H1 (cell line): ENCODE results near the gene POLE3. TPM values are rescaled to one million over a fixed set of nuclear protein-coding genes. Genes with fewer than 3 reads are reported as not detected.
"Not testable (repeated sequence)": the region's sequence is repeated elsewhere in the genome, so short reads cannot be mapped to it uniquely, and the experiment has no call there.

ENCODE experiments used
- CTCF ChIA-PET: fragments of 300-600 bp; sonication (Branson Sonifier 250); formaldehyde crosslinking; loops from one replicate; lab custom pipeline; 2021; ENCODE audit not compliant: partially characterized antibody; lab: Charles Lee
- POLR2A ChIA-PET: fragments of 300-600 bp; sonication (Branson Sonifier 250); formaldehyde crosslinking; loops from one replicate; lab custom pipeline; 2021; ENCODE audit warnings: inconsistent platforms; ENCODE audit not compliant: partially characterized antibody; lab: Charles Lee
- DNase-seq, 2 experiments: peaks; one replicate each; pipeline versions ENCODE4 v3.0.0 to v3.0.0-alpha.2; 2010 to 2022; ENCODE audit warnings: low spot score in 2 of 2, low read depth in 1 of 2, mixed read lengths in 1 of 2
- FAIRE-seq: peaks from 2 replicates; lab custom pipeline; 2011; peaks lifted over from hg19 to GRCh38; lab: Jason Lieb, UNC
- H2AFZ ChIP-seq: 2 replicates; pipeline ENCODE4 v1.8.1; 2012; ENCODE audit warnings: low read length, inconsistent platforms
- H2AK5ac ChIP-seq: 2 replicates; pipeline ENCODE4 v1.6.1; 2013; ENCODE audit warnings: low read depth, low read length
- H2BK120ac ChIP-seq: replicated peaks from 2 replicates; pipeline ENCODE3; 2013; ENCODE audit warnings: low read depth, low read length, inconsistent platforms
- H2BK12ac ChIP-seq: 2 replicates; pipeline ENCODE4 v1.6.1; 2013; ENCODE audit warnings: low read depth, low read length
- H2BK15ac ChIP-seq: 2 replicates; pipeline ENCODE4 v1.6.1; 2013; ENCODE audit warnings: low read length
- H2BK20ac ChIP-seq: 2 replicates; pipeline ENCODE4 v1.6.1; 2013; ENCODE audit warnings: low read length
- H2BK5ac ChIP-seq: 2 replicates; pipeline ENCODE4 v1.6.1; 2013; ENCODE audit warnings: low read depth, low read length
- H3K14ac ChIP-seq: 2 replicates; pipeline ENCODE4 v1.6.1; 2013; ENCODE audit warnings: inconsistent platforms; ENCODE audit not compliant: insufficient read length
- H3K18ac ChIP-seq: 2 replicates; pipeline ENCODE4 v1.6.1; 2013; ENCODE audit warnings: low read length; ENCODE audit errors: extremely low read depth
- H3K23ac ChIP-seq: 2 replicates; pipeline ENCODE4 v1.6.1; 2013; ENCODE audit warnings: inconsistent platforms; ENCODE audit not compliant: insufficient read length
- H3K23me2 ChIP-seq: 2 replicates; pipeline ENCODE4 v1.6.1; 2013; ENCODE audit warnings: low read depth, low read length
- H3K27ac ChIP-seq: 2 replicates; pipeline ENCODE4 v1.6.1; 2011; ENCODE audit warnings: low read depth, low read length, inconsistent platforms
- H3K27me3 ChIP-seq, 4 experiments: replicated peaks in 1 of 4; 1 replicate in 1 of 4; 2 replicates in 3 of 4; pipeline versions ENCODE4 v1.6.1 to v1.8.1; 2011 to 2013; ENCODE audit warnings: low read length in 3 of 4, mild to moderate bottlenecking in 3 of 4, inconsistent platforms in 2 of 4, mixed read lengths in 2 of 4, moderate library complexity in 1 of 4; ENCODE audit not compliant: control insufficient read depth in 3 of 4, insufficient read depth in 3 of 4; ENCODE audit errors: extremely low read depth in 1 of 4
- H3K36me3 ChIP-seq, 4 experiments: 2 replicates each; pipeline versions ENCODE4 v1.6.1 to v1.8.1; 2011 to 2013; ENCODE audit warnings: mild to moderate bottlenecking in 4 of 4, low read length in 3 of 4, moderate library complexity in 2 of 4, control low read depth in 1 of 4, inconsistent platforms in 1 of 4; ENCODE audit not compliant: insufficient read depth in 4 of 4, control insufficient read depth in 2 of 4
- H3K4ac ChIP-seq: replicated peaks from 2 replicates; pipeline ENCODE3; 2013; ENCODE audit warnings: low read length, low read depth, mixed read lengths, inconsistent platforms; ENCODE audit not compliant: insufficient read length
- H3K4me1 ChIP-seq, 4 experiments: replicated peaks in 1 of 4; 1 replicate in 1 of 4; 2 replicates in 3 of 4; pipeline versions ENCODE4 v1.6.1 to v1.8.1; 2011 to 2013; ENCODE audit warnings: low read length in 3 of 4, inconsistent platforms in 2 of 4, mixed read lengths in 1 of 4; ENCODE audit not compliant: insufficient read depth in 4 of 4, control insufficient read depth in 3 of 4
- H3K4me2 ChIP-seq, 2 experiments: 2 replicates each; pipeline versions ENCODE4 v1.6.1 to v1.8.1; 2011 to 2013; ENCODE audit warnings: low read depth in 2 of 2, low read length in 2 of 2, control low read depth in 1 of 2, inconsistent platforms in 1 of 2, mild to moderate bottlenecking in 1 of 2; ENCODE audit not compliant: insufficient read depth in 1 of 2
- H3K4me3 ChIP-seq, 4 experiments: fragments of 200-600, 300-600 bp in 1 of 4; sonication (generic), shearing (Covaris generic), sonication (Bioruptor Twin) in 1 of 4; 2 replicates each; pipeline versions ENCODE4 v1.5.1 to v1.8.1; 2011 to 2016; ENCODE audit warnings: low read length in 4 of 4, low read depth in 3 of 4, control low read depth in 2 of 4, inconsistent platforms in 2 of 4, mild to moderate bottlenecking in 2 of 4, mixed read lengths in 1 of 4, moderate library complexity in 1 of 4; ENCODE audit not compliant: insufficient read depth in 2 of 4; ENCODE audit errors: extremely low read depth in 1 of 4
- H3K56ac ChIP-seq: replicated peaks from 2 replicates; pipeline ENCODE3; 2013; ENCODE audit warnings: low read depth, mild to moderate bottlenecking, mixed read lengths, low read length, inconsistent platforms; ENCODE audit not compliant: insufficient read length
- H3K79me1 ChIP-seq: 2 replicates; pipeline ENCODE4 v1.6.1; 2013; ENCODE audit warnings: low read depth, low read length, control low read depth
- H3K79me2 ChIP-seq, 2 experiments: 2 replicates each; pipeline versions ENCODE4 v1.6.1 to v1.8.1; 2012 to 2013; ENCODE audit warnings: low read length in 2 of 2, mild to moderate bottlenecking in 2 of 2, inconsistent platforms in 1 of 2; ENCODE audit not compliant: insufficient read depth in 2 of 2, control insufficient read depth in 1 of 2
- H3K9ac ChIP-seq, 4 experiments: replicated peaks in 1 of 4; 1 replicate in 1 of 4; 2 replicates in 3 of 4; pipeline versions ENCODE4 v1.6.1 to v1.8.1; 2011 to 2013; ENCODE audit warnings: low read depth in 3 of 4, low read length in 3 of 4, control low read depth in 2 of 4, mild to moderate bottlenecking in 2 of 4, moderate library complexity in 2 of 4, inconsistent platforms in 1 of 4; ENCODE audit errors: extremely low read depth in 1 of 4
- H3K9me3 ChIP-seq, 2 experiments: 2 replicates each; pipeline versions ENCODE4 v1.6.1 to v1.8.1; 2012 to 2013; ENCODE audit warnings: mild to moderate bottlenecking in 2 of 2, moderate library complexity in 2 of 2, control low read depth in 1 of 2, inconsistent platforms in 1 of 2, low read depth in 1 of 2, low read length in 1 of 2, mixed read lengths in 1 of 2; ENCODE audit not compliant: insufficient read depth in 2 of 2
- H4K20me1 ChIP-seq, 2 experiments: replicated peaks in 1 of 2; 2 replicates each; pipeline versions ENCODE3 to v1.8.1; 2011 to 2013; ENCODE audit warnings: inconsistent platforms in 2 of 2, low read length in 2 of 2, mild to moderate bottlenecking in 1 of 2; ENCODE audit not compliant: insufficient read depth in 2 of 2, control insufficient read depth in 1 of 2
- H4K5ac ChIP-seq: 2 replicates; pipeline ENCODE4 v1.6.1; 2013; ENCODE audit warnings: low read length, low read depth, mixed read lengths, inconsistent platforms; ENCODE audit not compliant: insufficient read length
- H4K8ac ChIP-seq: 2 replicates; pipeline ENCODE4 v1.8.0; 2013; ENCODE audit warnings: mild to moderate bottlenecking, moderate library complexity, low read length, inconsistent platforms; ENCODE audit not compliant: insufficient read depth; ENCODE audit errors: extremely low read depth
- H4K91ac ChIP-seq: replicated peaks from 2 replicates; pipeline ENCODE3; 2013; ENCODE audit warnings: low read length, mixed read lengths, inconsistent platforms; ENCODE audit not compliant: insufficient read length
- ASH2L ChIP-seq: fragments of 200-600, 300-600 bp; sonication (generic); IDR thresholded peaks from one replicate; pipeline ENCODE4 v1.7.1; 2017; ENCODE audit warnings: low read length
- CBX5 ChIP-seq: fragments of 300-800, 300-1000 bp; sonication (generic); IDR thresholded peaks from 2 replicates; pipeline ENCODE4 v1.7.1; 2016; ENCODE audit warnings: antibody characterized with exemption, low read length, low read depth
- CHD1 ChIP-seq: IDR thresholded peaks from 2 replicates; pipeline ENCODE4 v1.6.1; 2012; ENCODE audit warnings: low read depth, low read length, improper control_type of control experiment
- CTCF ChIP-seq, 3 experiments: IDR thresholded peaks; 1 replicate in 2 of 3; 2 replicates in 1 of 3; pipeline versions ENCODE4 v1.5.1 to v1.6.1; 2011; ENCODE audit warnings: low read length in 3 of 3, mild to moderate bottlenecking in 3 of 3, inconsistent platforms in 2 of 3, low read depth in 1 of 3, moderate library complexity in 1 of 3; ENCODE audit not compliant: insufficient read depth in 1 of 3; ENCODE audit errors: control extremely low read depth in 1 of 3
- KDM4A ChIP-seq: IDR thresholded peaks from one replicate; pipeline ENCODE4 v1.7.1; 2012; ENCODE audit warnings: low read depth, mild to moderate bottlenecking, moderate library complexity, low read length, inconsistent platforms; ENCODE audit not compliant: severe bottlenecking
- POLR2AphosphoS5 ChIP-seq: IDR thresholded peaks from 2 replicates; pipeline ENCODE4 v1.6.1; 2011; ENCODE audit warnings: low read depth, low read length
- RFX5 ChIP-seq: IDR thresholded peaks from 2 replicates; pipeline ENCODE4 v1.6.1; 2011; ENCODE audit warnings: low read depth, low read length, improper control_type of control experiment, borderline replicate concordance
- SAP30 ChIP-seq: fragments of 300-600 bp; sonication (generic); IDR thresholded peaks from 2 replicates; pipeline ENCODE4 v1.7.1; 2012; ENCODE audit warnings: low read length, moderate library complexity, mild to moderate bottlenecking, inconsistent platforms; ENCODE audit not compliant: insufficient read depth, insufficient replicate concordance
- ZNF274 ChIP-seq: IDR thresholded peaks from 2 replicates; pipeline ENCODE4 v1.7.0; 2012; ENCODE audit warnings: low read length, borderline replicate concordance; ENCODE audit errors: extremely low read depth
- WGBS, 2 experiments: shearing (Covaris generic) in 1 of 2; methylation state at CpG; one replicate each; pipeline versions ENCODE4 v1.1.6 to v1.1.7; 2013 to 2015; ENCODE audit warnings: low lambda C conversion rate in 2 of 2, mixed read lengths in 2 of 2, inconsistent platforms in 1 of 2, low coverage in 1 of 2, missing lambda C conversion rate in 1 of 2; ENCODE audit not compliant: insufficient replicate concordance in 2 of 2, insufficient coverage in 1 of 2, insufficient read length in 1 of 2; ENCODE audit errors: extremely low coverage in 1 of 2, missing lambda C conversion rate in 1 of 2; 5-methylcytosine and 5-hydroxymethylcytosine counted together
- polyA plus RNA-seq, 7 experiments: library from polyadenylated mRNA; depleted of rRNA in 3 of 7; stranded (reverse) in 5 of 7; unstranded in 2 of 7; fragments of >200 nt in 5 of 7; fragments of 200-250 nt in 2 of 7; gene quantifications; 1 replicate in 5 of 7; 2 replicates in 1 of 7; 4 replicates in 1 of 7; pipeline versions ENCODE4 v1.2.1 to v1.2.3, GENCODE V29; 2011 to 2013; ENCODE audit warnings: missing spikeins in 2 of 7, mixed read lengths in 2 of 7
- total RNA-seq: library from RNA; stranded (reverse); fragmentation: NEBNext Ultra II Directional; extraction: Animal tissue kit (Norgen Biotek cat#: 25700); gene quantifications from 2 replicates; pipeline ENCODE4 v1.2.1, GENCODE V29; 2021

Gene POLE3
- total and polyA plus RNA-seq, 2 of the 8 experiments (the other 6 are each of a cell fraction or from before 2014, with no cell fraction given) = 52.7 to 77.3 TPM

GRCh38 chr9:113368348-113368981, 42.0 kb downstream of the POLE3 start (continued):
- TF ChIP-seq CTCF (IDR thresholded peaks at IDR 0.05; ENCODE audit: control extremely low read depth in 1 of 3, insufficient read depth in 1 of 3, low read depth in 1 of 3, low read length in 3 of 3) (no peak), ASH2L (no peak), ZNF274 (no peak), CHD1 (no peak), RFX5 (no peak), SAP30 (no peak), KDM4A (no peak), CBX5 (no peak), POLR2AphosphoS5 (no peak)

GRCh38 chr9:113365652-113366051, 44.8 kb downstream of the POLE3 start:
- H3K23me2 ChIP-seq, H3K23ac ChIP-seq, H2AK5ac ChIP-seq, POLR2A ChIA-PET, H2BK12ac ChIP-seq, H3K27me3 ChIP-seq, H3K14ac ChIP-seq, H3K27ac ChIP-seq, H3K4me2 ChIP-seq, H2BK15ac ChIP-seq, H3K18ac ChIP-seq, H3K56ac ChIP-seq, H3K79me1 ChIP-seq, H3K79me2 ChIP-seq, H3K4me3 ChIP-seq, FAIRE-seq, DNase-seq, H4K91ac ChIP-seq, H2BK5ac ChIP-seq, H3K4me1 ChIP-seq, H2BK20ac ChIP-seq, H3K4ac ChIP-seq, H3K9ac ChIP-seq, H3K36me3 ChIP-seq, H2BK120ac ChIP-seq, H2AFZ ChIP-seq, H4K8ac ChIP-seq, H4K20me1 ChIP-seq, H4K5ac ChIP-seq, H3K9me3 ChIP-seq: not testable (repeated sequence)
- CTCF ChIA-PET = interaction anchor here (1.2 to 1.8 kb wide), 3 partner anchors 9 to 46 kb away, joined by 3 to 5 read pairs (median 3); no protein-coding TSS in a partner anchor
- WGBS, 2 experiments = 90% methylated on average over 3 of the region's 3 CpGs; no CpG with 5 or more reads in 1 of the 2 experiments
